Chondrocyte (in vitro differentiated cells): ENCODE data around the gene COBL. TPM values are rescaled to one million over a fixed set of nuclear protein-coding genes. Genes with fewer than 3 reads are reported as not detected.

Experiments
- DNase-seq: peaks from one replicate; pipeline ENCODE4 v3.0.0; 2021; ENCODE audit warnings: mixed read lengths, low spot score
- H3K27ac Mint-ChIP-seq: one replicate; pipeline ENCODE4 v1.8.0; 2021; ENCODE audit warnings: mild to moderate bottlenecking, moderate library complexity, mixed read lengths; ENCODE audit not compliant: unreplicated experiment
- H3K27me3 Mint-ChIP-seq: 2 replicates; pipeline ENCODE4 v1.8.0; 2021; ENCODE audit warnings: low read depth, mixed read lengths
- H3K36me3 Mint-ChIP-seq: 2 replicates; pipeline ENCODE4 v1.8.0; 2021; ENCODE audit warnings: low read depth, mixed read lengths
- H3K4me1 Mint-ChIP-seq: 2 replicates; pipeline ENCODE4 v1.8.0; 2021; ENCODE audit warnings: low read depth, mild to moderate bottlenecking, mixed read lengths
- H3K4me3 Mint-ChIP-seq: one replicate; pipeline ENCODE4 v1.8.0; 2021; ENCODE audit warnings: mild to moderate bottlenecking, moderate library complexity, mixed read lengths; ENCODE audit not compliant: unreplicated experiment
- H3K9me3 Mint-ChIP-seq: 2 replicates; pipeline ENCODE4 v1.8.0; 2021; ENCODE audit warnings: low read depth, mixed read lengths
- CTCF ChIP-seq: fragments of 200-600 bp; sonication (generic); IDR thresholded peaks from 2 replicates; pipeline ENCODE4 v1.5.0; 2021; ENCODE audit warnings: antibody characterized with exemption, mild to moderate bottlenecking, moderate library complexity
- total RNA-seq: library from RNA; stranded (reverse); gene quantifications from 3 replicates; pipeline ENCODE4 v1.2.1, GENCODE V29; 2021

The COBL gene
- total RNA-seq, 1 donor from 2014 or later = 0.17 TPM

DNA sequence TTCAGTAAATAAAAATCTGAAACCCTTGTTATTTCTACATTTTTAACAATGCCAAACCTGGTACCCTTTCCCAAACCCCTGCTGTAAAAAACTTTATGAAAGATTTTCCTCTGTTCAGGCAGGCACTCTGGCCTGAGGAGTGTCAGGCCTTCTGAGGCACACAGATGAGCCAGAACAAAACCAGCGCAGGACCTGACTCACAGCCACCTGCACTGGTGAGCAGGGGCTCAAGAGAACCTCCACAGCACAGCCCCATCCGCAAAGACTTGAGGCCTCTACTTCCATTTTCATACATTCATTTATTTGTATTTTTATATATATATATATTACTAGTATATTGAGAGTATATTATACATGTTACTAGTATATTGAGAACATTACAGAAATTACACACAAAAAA, 49.4 kb downstream of the COBL start:
- H3K36me3 Mint-ChIP-seq = no peaks in the 10 kb centered on the region
- H3K27ac Mint-ChIP-seq = no peak overlapping the region
- TF ChIP-seq CTCF = no peak
- no peaks in the 10 kb centered on the region for H3K4me1 Mint-ChIP-seq
- no peaks in the 10 kb centered on the region for H3K9me3 Mint-ChIP-seq
- H3K27me3 Mint-ChIP-seq = peaks cover 17% of the 10 kb centered on the region
- no peak for DNase-seq
- no peak overlapping the region for H3K4me3 Mint-ChIP-seq

DNA sequence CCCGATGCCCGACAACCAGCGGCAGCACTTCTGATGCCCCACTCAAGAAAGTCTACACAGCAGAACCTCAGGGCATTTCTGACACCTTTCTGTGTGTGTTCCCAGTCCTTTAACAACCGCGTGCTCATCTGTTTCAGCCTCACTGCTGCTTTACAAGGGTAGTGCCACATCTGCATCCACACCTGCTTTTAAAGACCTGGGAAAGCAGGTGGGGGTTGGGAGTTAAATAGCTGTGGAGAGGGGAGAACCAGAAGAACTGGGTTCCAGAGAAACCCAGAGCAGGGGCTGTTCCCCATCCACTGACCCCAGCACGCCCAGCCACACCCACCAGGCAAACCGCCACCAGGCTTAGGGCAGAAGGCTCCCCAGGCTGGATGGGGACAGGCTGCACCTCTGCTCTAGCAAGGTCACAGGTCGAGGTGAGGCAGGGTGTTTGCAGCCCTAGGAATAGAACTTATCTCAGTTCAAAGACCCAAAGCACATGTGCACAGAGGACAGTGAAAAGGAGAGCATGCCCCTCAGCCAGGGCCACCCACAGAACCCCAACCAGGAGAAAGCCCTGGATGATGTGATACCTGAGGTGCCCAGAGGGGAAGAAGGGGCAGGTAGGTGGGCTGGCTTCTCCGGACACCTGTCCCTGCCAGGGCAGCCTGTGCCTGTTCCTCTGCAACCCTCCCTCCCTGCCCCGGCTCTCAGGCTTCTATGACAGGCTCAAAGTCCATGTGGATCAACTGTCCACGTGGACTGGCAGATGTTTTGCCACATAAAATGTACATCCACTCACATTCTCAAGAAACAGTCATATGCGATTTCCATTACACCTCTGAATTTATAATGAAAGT, 51.3 kb downstream of the COBL start:
- no peak overlapping the region for H3K27ac Mint-ChIP-seq
- H3K9me3 Mint-ChIP-seq = no peaks in the 10 kb centered on the region
- no peak for DNase-seq
- TF ChIP-seq CTCF = no peak
- H3K4me1 Mint-ChIP-seq = no peaks in the 10 kb centered on the region
- H3K27me3 Mint-ChIP-seq = peaks cover 18% of the 10 kb centered on the region
- H3K4me3 Mint-ChIP-seq = no peak overlapping the region
- H3K36me3 Mint-ChIP-seq = no peaks in the 10 kb centered on the region

DNA sequence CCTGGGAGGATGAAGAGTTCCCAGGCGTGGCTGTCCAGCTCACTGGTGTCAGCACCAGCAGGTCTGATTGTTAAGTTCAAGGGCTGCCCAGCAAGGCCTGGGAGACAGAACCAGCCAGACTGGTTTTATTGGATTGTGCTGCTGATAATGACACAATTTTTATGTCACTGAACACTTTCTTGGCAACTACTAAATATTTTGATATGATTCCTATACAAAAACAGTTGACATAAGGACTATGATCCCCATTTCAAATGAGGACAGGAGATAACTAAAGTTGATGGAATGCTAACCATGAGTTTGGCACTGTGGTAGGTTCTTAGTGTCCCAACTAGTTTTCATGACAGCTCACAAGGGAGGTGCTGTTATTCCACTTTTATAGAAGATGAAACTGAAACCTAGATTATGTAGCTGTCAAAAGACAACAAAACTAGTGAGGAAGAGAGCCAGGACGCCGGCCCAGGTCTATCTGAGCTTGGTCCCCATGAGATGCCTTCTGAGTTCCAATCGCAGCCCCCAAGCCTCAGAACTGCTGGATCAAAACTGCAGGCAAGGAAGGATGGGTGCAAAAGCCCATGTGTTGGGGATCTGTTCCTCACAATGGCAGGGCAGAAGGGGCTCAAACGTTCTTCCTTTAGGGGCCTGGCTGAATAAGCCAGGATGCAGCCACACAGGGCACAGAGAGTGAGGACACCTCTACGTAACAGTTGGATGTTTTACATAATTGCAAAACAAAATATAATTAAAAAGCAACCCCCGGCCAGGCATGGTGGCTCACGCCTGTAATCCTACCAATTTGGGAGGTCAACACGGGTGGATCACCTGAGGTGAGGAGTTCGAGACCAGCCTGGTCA, 52.8 kb downstream of the COBL start:
- no peak for DNase-seq
- H3K27ac Mint-ChIP-seq = no peak overlapping the region
- H3K9me3 Mint-ChIP-seq = no peaks in the 10 kb centered on the region
- no peaks in the 10 kb centered on the region for H3K36me3 Mint-ChIP-seq
- peaks cover 13% of the 10 kb centered on the region for H3K27me3 Mint-ChIP-seq
- H3K4me1 Mint-ChIP-seq = no peaks in the 10 kb centered on the region
- no peak overlapping the region for H3K4me3 Mint-ChIP-seq
- no peak for TF ChIP-seq CTCF

- Mint-ChIP-seq H3K36me3 (no peaks in the 10 kb centered on the region), H3K4me1 (no peaks in the 10 kb centered on the region), H3K9me3 (no peaks in the 10 kb centered on the region), H3K4me3 (no peak overlapping the region), H3K27me3 (peaks cover 19% of the 10 kb centered on the region), H3K27ac (no peak overlapping the region)
- DNase-seq = no peak
- TF ChIP-seq CTCF = no peak
These were observed 53.6 kb downstream of the COBL start for GRCh38 chr7:51262796-51263531.
